Karpas-422 (cell line): ENCODE results near the gene DYRK1A. TPM values are rescaled to one million over a fixed set of nuclear protein-coding genes. Genes with fewer than 3 reads are reported as not detected.

Source experiments
- DNase-seq: peaks from one replicate; pipeline ENCODE4 v3.0.0-alpha.2; 2015
- H2AFZ ChIP-seq: fragments of 200-600 bp; sonication (generic); 2 replicates; pipeline ENCODE4 v1.6.1; 2014; ENCODE audit warnings: antibody characterized with exemption, low read length, mixed read lengths
- H3K27ac ChIP-seq: fragments of 200-600 bp; sonication (generic); 2 replicates; pipeline ENCODE4 v1.5.1; 2014; ENCODE audit warnings: mild to moderate bottlenecking, low read length, moderate library complexity
- H3K27me3 ChIP-seq: fragments of 200-600 bp; sonication (generic); 2 replicates; pipeline ENCODE4 v1.6.1; 2014; ENCODE audit warnings: low read length, mixed read lengths
- H3K36me3 ChIP-seq: fragments of 200-600 bp; sonication (generic); 2 replicates; pipeline ENCODE4 v1.6.1; 2014; ENCODE audit warnings: low read length, mixed read lengths; ENCODE audit not compliant: insufficient read depth
- H3K4me1 ChIP-seq: fragments of 200-600 bp; sonication (generic); 2 replicates; pipeline ENCODE4 v1.6.1; 2014; ENCODE audit warnings: mild to moderate bottlenecking, low read length, mixed read lengths
- H3K4me2 ChIP-seq: fragments of 200-600 bp; sonication (generic); 2 replicates; pipeline ENCODE4 v1.6.1; 2014; ENCODE audit warnings: low read length, low read depth, mild to moderate bottlenecking; ENCODE audit not compliant: poor library complexity, severe bottlenecking
- H3K4me3 ChIP-seq: fragments of 200-600 bp; sonication (generic); 2 replicates; pipeline ENCODE4 v1.5.1; 2014; ENCODE audit warnings: mild to moderate bottlenecking, antibody characterized with exemption, low read length, mixed read lengths
- H3K79me2 ChIP-seq: fragments of 200-600 bp; sonication (generic); 2 replicates; pipeline ENCODE4 v1.6.1; 2014; ENCODE audit warnings: mild to moderate bottlenecking, low read length, mixed read lengths
- H3K9ac ChIP-seq: fragments of 200-600 bp; sonication (generic); 2 replicates; pipeline ENCODE4 v1.6.0; 2014; ENCODE audit warnings: low read length
- H3K9me2 ChIP-seq: fragments of 200-600 bp; sonication (generic), shearing (Covaris generic); replicated peaks from 2 replicates; pipeline ENCODE4 v1.6.0; 2014; ENCODE audit warnings: mild to moderate bottlenecking, low read length, moderate library complexity; ENCODE audit not compliant: insufficient read depth
- H3K9me3 ChIP-seq: fragments of 300-700, 200-600 bp; sonication (generic); 2 replicates; pipeline ENCODE4 v1.6.1; 2014; ENCODE audit warnings: low read length, mixed read lengths
- H4K20me1 ChIP-seq: fragments of 200-600 bp; sonication (generic); 2 replicates; pipeline ENCODE4 v1.6.1; 2014; ENCODE audit warnings: mild to moderate bottlenecking, antibody characterized with exemption, low read length, low read depth; ENCODE audit not compliant: insufficient read depth
- total RNA-seq: library from RNA; depleted of rRNA; stranded (reverse); fragments of >200 nt; shearing (Covaris generic); gene quantifications from 2 replicates; pipeline ENCODE4 v1.2.3, GENCODE V29; 2014; ENCODE audit warnings: low replicate concordance

Gene DYRK1A
- total RNA-seq, 1 experiment from 2014 or later, result 98.2 TPM

- Histone ChIP-seq H2AFZ (no peak overlapping the region), H3K9ac (no peak overlapping the region), H3K4me2 (no peak overlapping the region), H3K27me3 (no peaks in the 10 kb centered on the region), H3K9me2 (no peaks in the 10 kb centered on the region), H3K36me3 (peaks cover 57% of the 10 kb centered on the region), H3K4me3 (no peak overlapping the region), H3K4me1 (no peaks in the 10 kb centered on the region), H3K79me2 (peaks cover 68% of the 10 kb centered on the region), H4K20me1 (no peaks in the 10 kb centered on the region), H3K9me3 (no peaks in the 10 kb centered on the region), H3K27ac (no peak overlapping the region)
- DNase-seq, result no peak
Observed at GRCh38 chr21:37503848-37504467, 137.4 kb downstream of the DYRK1A start.

DNA sequence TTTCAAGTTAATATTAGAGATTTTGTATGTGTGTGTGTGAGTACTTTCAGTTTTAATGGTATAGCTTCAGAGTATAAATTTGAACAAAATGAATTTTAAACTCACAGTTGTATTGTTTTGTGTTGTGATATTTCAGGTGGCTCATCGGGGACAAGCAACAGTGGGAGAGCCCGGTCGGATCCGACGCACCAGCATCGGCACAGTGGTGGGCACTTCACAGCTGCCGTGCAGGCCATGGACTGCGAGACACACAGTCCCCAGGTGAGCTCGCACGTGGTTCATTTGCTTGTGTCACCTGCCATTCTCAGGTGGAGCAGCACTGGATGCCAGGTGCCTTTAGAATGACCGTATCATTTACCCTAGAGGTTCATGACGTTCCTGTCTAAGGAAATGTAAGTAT lies 139.4 kb downstream of the DYRK1A start:
- Histone ChIP-seq H3K9me3 (no peaks in the 10 kb centered on the region), H3K9me2 (no peaks in the 10 kb centered on the region), H3K4me2 (no peak overlapping the region), H2AFZ (no peak overlapping the region), H4K20me1 (no peaks in the 10 kb centered on the region), H3K27ac (no peak overlapping the region), H3K4me1 (no peaks in the 10 kb centered on the region), H3K4me3 (no peak overlapping the region), H3K79me2 (peaks cover 64% of the 10 kb centered on the region), H3K36me3 (peaks cover 67% of the 10 kb centered on the region), H3K27me3 (no peaks in the 10 kb centered on the region), H3K9ac (no peak overlapping the region)
- no peak for DNase-seq

GRCh38 chr21:37507716-37508115 lies 141.1 kb downstream of the DYRK1A start:
- Histone ChIP-seq H3K4me3 (no peak overlapping the region), H3K4me2 (no peak overlapping the region), H3K27ac (no peak overlapping the region), H3K36me3 (peaks cover 80% of the 10 kb centered on the region), H2AFZ (no peak overlapping the region), H3K9me2 (no peaks in the 10 kb centered on the region), H3K27me3 (no peaks in the 10 kb centered on the region), H3K9me3 (no peaks in the 10 kb centered on the region), H3K9ac (no peak overlapping the region), H3K4me1 (peaks cover 8% of the 10 kb centered on the region), H4K20me1 (no peaks in the 10 kb centered on the region), H3K79me2 (peaks cover 58% of the 10 kb centered on the region)
- DNase-seq, result no peak

- H2AFZ ChIP-seq, result no peak overlapping the region
- no peak overlapping the region for H3K4me2 ChIP-seq
- H3K9me2 ChIP-seq, result no peaks in the 10 kb centered on the region
- DNase-seq, result no peak
- H3K36me3 ChIP-seq, result peaks cover 79% of the 10 kb centered on the region
- peaks cover 56% of the 10 kb centered on the region for H3K79me2 ChIP-seq
- H3K9me3 ChIP-seq, result no peaks in the 10 kb centered on the region
- no peak overlapping the region for H3K9ac ChIP-seq
- no peak overlapping the region for H3K4me3 ChIP-seq
- peaks cover 8% of the 10 kb centered on the region for H3K4me1 ChIP-seq
- H4K20me1 ChIP-seq, result peaks cover 4% of the 10 kb centered on the region; the same call in 1 of the 2 replicates
- H3K27ac ChIP-seq, result no peak overlapping the region
- no peaks in the 10 kb centered on the region for H3K27me3 ChIP-seq
Observed at GRCh38 chr21:37508341-37508740, 141.8 kb downstream of the DYRK1A start.

DNA sequence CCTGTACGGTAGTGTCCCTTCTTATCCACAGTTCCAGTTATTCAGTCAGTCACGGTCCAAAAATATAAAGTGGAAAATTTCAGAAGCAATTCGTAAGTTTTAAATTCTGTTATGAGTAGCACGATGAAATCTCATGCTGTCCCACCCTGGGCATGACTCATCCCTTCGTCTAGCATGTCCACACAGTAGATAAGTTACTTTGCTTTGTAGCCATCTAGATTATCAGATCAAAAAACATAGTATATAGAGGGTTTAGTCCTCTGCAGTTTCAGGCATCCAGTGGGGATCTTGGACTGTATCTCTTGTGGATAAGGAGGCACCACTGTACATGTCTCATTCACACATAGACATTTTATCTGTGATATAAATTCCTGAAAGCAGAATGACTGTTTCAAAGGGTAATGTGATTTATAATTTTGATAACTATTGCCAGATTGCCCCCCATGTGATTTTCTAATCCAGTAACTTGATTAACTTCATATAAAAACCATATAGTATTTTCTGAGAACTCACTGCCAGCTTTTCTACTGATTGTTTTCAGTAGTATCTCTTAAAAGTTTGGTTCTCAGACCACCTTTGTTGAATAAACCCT lies 143.3 kb downstream of the DYRK1A start:
- H3K9me3 ChIP-seq, result no peaks in the 10 kb centered on the region
- H2AFZ ChIP-seq, result no peak overlapping the region
- H3K9ac ChIP-seq, result no peak overlapping the region
- H3K9me2 ChIP-seq, result no peaks in the 10 kb centered on the region
- peaks cover 82% of the 10 kb centered on the region for H3K36me3 ChIP-seq
- H3K4me3 ChIP-seq, result no peak overlapping the region
- no peaks in the 10 kb centered on the region for H3K27me3 ChIP-seq
- H3K4me2 ChIP-seq, result no peak overlapping the region
- peaks cover 9% of the 10 kb centered on the region; the same call in 1 of the 2 replicates for H4K20me1 ChIP-seq
- no peak for DNase-seq
- peaks cover 54% of the 10 kb centered on the region for H3K79me2 ChIP-seq
- H3K4me1 ChIP-seq, result peaks cover 8% of the 10 kb centered on the region
- H3K27ac ChIP-seq, result no peak overlapping the region

- Histone ChIP-seq H3K27me3 (no peaks in the 10 kb centered on the region), H3K36me3 (peaks cover 83% of the 10 kb centered on the region), H4K20me1 (peaks cover 19% of the 10 kb centered on the region), H3K4me1 (peaks cover 8% of the 10 kb centered on the region), H3K9me2 (no peaks in the 10 kb centered on the region), H3K9me3 (no peaks in the 10 kb centered on the region), H3K79me2 (peaks cover 43% of the 10 kb centered on the region), H3K4me2 (no peak overlapping the region), H3K4me3 (no peak overlapping the region), H3K27ac (no peak overlapping the region), H3K9ac (no peak overlapping the region), H2AFZ (no peak overlapping the region)
- no peak for DNase-seq
Observed at GRCh38 chr21:37511848-37512247, 145.3 kb downstream of the DYRK1A start.

DNA sequence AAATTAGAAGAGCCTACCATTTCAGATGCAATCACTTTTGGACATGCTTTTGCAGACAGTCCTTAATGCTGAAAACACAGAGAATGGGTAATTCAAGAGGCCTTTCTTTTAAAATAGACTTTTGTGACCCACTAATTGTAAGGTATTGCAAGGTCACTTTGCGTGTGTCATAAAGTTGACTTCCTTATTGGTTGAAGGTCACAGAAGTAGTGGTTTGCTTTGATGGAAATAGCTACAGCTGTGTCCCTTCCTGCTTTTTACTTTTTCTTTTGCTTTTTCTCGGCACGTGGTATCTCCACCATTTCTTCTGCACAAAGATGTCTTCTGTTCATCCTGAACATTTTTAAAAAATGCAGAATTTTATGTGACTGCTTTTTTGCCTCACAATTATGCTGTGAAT lies 146.8 kb downstream of the DYRK1A start:
- Histone ChIP-seq H3K27ac (no peak overlapping the region), H3K9me3 (no peaks in the 10 kb centered on the region)

DNA sequence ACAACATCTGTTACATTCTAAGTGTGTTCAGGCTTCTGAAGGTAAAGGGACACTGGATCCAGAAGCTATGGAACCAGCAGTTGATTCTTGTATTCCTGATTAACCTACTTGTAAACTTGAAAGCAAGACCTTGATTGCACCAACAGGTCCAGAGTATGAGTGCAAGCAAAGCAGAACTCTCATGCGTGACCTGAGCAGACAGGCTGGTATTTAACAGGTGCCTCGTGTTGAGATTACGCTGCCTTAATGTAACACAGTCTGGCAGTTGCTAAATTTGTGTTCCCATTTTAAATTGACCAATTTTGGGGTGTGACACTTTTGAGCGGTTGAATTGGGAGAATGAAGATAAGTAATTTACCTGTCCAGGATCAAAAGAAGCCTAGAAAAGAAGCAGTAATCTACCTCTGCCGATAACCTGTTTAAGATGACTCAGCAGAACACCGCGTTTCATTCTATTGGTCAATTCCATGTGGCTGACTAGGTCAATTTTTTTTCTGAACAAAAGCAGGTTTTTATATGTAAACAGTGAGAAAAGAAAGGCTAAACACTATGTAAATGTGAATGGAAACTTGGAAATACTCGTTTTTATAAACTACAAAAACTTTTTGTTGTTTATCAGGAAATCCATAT lies 147.6 kb downstream of the DYRK1A start:
- no peak overlapping the region for H3K4me2 ChIP-seq
- H3K36me3 ChIP-seq, result peaks cover 70% of the 10 kb centered on the region
- H3K9ac ChIP-seq, result no peak overlapping the region
- no peak overlapping the region for H3K4me3 ChIP-seq
- H3K9me3 ChIP-seq, result no peaks in the 10 kb centered on the region
- no peaks in the 10 kb centered on the region for H3K27me3 ChIP-seq
- no peaks in the 10 kb centered on the region for H3K9me2 ChIP-seq
- H4K20me1 ChIP-seq, result peaks cover 24% of the 10 kb centered on the region
- peaks cover 8% of the 10 kb centered on the region for H3K4me1 ChIP-seq
- no peak for DNase-seq
- no peak overlapping the region for H2AFZ ChIP-seq
- no peak overlapping the region for H3K27ac ChIP-seq
- peaks cover 39% of the 10 kb centered on the region for H3K79me2 ChIP-seq

More for the DNA sequence above, 146.8 kb downstream of the DYRK1A start:
- Histone ChIP-seq H3K79me2 (peaks cover 43% of the 10 kb centered on the region), H3K4me1 (peaks cover 8% of the 10 kb centered on the region), H3K4me3 (no peak overlapping the region), H4K20me1 (peaks cover 24% of the 10 kb centered on the region), H2AFZ (no peak overlapping the region), H3K9ac (no peak overlapping the region), H3K4me2 (no peak overlapping the region), H3K36me3 (peaks cover 77% of the 10 kb centered on the region), H3K9me2 (no peaks in the 10 kb centered on the region), H3K27me3 (no peaks in the 10 kb centered on the region)
- DNase-seq, result no peak
